Cardiac fibroblast (primary cell): ENCODE measurements around the gene RETREG3.
A peak's percentile ranks its signal among the peaks of the same experiment; 100 is the strongest.
"Not testable (repeated sequence)": the region's sequence is repeated elsewhere in the genome, so short reads cannot be mapped to it uniquely, and the experiment has no call there.

Experiments used
- DNase-seq, 2 donors: peaks; one replicate each; pipeline versions ENCODE4 v3.0.0 to v3.0.0-alpha.2; 2010; ENCODE audit warnings: low read depth in 2 of 2
- H3K4me3 ChIP-seq, 2 donors: replicated peaks in 1 of 2; 1 replicate in 1 of 2; 2 replicates in 1 of 2; pipeline ENCODE4 v1.5.1; 2011; ENCODE audit warnings: low read depth in 2 of 2, low read length in 2 of 2, mild to moderate bottlenecking in 2 of 2, moderate library complexity in 1 of 2
- CTCF ChIP-seq: IDR thresholded peaks from one replicate; pipeline ENCODE4 v1.5.1; 2011; ENCODE audit warnings: low read depth, mild to moderate bottlenecking, low read length, inconsistent platforms

Gene RETREG3

DNA sequence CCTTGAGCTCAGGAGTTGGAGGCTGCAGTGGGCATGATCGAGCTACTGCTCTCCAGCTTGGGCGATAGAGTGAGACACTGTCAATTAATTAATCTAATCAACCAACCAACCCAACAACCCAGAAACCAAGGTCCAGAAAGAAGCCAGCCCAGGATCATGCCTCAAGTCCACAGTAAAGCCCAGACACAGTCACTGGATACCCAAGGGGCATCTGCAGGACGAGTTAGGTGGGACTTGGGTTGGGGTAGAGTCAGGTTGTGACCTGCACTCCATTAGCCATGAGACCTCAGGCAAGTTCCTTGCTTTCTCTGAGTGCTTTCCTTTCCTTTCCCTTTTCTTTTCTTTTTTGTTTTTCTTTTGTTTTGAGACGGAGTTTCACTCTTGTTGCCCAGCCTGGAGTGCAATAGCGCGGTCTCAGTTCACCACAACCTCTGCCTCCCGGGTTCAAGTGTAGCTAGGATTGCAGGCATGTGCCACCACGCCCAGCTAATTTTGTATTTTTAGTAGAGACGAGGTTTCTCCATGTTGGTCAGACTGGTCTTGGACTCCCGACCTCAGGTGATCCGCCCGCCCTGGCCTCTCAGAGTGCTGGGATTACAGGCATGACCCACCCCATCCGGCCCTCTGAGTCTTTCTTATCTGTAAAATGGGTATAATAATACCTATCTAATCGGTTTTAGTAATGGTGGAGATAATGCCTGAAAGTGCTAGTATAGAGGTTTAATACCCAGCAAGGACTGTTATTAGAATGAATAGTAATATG, 60.0 kb downstream of the RETREG3 start:
- DNase-seq = no peak
- no peak for TF ChIP-seq CTCF
- no peak overlapping the region for H3K4me3 ChIP-seq

DNA sequence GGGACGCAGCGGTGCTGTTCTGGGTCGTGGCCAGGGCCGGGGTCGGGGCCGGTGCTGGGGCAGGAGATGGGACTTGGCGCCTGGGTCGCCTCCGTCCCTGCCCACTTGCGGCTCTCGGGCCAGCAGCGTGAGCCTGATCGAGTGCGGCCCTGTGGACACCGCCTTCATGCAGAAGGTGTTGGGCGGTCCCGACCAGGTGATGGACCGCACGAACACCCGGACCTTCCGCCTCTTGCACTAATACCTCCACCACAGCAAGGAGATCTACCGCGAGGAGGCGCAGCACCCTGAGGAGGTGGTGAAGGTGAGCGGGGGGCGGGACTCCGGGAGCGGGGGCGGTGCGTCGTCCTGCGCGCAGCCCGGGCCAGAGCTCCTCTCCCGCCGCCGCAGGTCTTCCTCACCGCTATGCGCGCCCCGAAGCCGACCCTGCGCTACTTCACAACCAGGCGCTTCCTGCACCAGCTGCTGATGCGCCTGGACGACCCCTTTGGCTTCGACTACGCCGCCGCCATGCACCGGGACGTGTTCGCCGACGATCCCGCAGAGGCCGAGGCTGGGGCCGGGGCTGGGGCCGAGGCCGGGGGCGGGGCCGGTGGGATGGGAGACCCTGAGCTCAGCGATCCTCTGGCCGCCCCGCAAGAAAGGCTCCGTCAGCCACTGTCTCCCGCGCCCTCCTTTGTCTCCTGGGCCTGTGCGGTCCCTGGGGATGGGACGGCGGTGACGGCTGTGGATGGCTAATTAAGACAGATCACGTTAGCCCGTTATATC, 60.9 kb downstream of the RETREG3 start:
- H3K4me3 ChIP-seq = peak overlapping the region; percentile 24 to 31
- peak; percentile 14 for TF ChIP-seq CTCF
- peak; percentile 23 to 51 for DNase-seq

DNA sequence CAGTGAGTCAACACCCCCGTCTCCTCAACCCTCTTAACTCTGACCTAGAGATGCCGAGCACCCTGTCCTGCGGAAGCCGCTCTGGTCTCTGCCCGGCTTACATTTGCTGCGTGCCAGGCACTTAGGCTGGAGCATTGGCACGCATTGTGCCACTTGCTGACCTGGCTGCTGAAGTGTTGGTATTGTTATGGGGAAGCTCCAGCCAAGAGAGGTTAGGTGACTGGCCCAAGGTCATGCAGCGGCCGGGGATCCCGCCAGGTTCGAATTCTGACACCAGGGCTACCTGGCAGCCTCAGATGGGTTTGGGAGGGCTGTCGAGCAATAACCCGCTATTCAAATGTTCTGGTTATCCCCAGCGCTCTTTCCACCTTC, 61.5 kb downstream of the RETREG3 start:
- no peak for TF ChIP-seq CTCF
- no peak for DNase-seq
- H3K4me3 ChIP-seq = no peak overlapping the region

GRCh38 chr17:42547001-42547461, 62.1 kb downstream of the RETREG3 start:
- no peak for DNase-seq

GRCh38 chr17:42545755-42546505, 63.2 kb downstream of the RETREG3 start:
- not testable (repeated sequence) for DNase-seq, H3K4me3 ChIP-seq

More at GRCh38 chr17:42547001-42547461, 62.1 kb downstream of the RETREG3 start:
- no peak for TF ChIP-seq CTCF
- H3K4me3 ChIP-seq = no peak overlapping the region

GRCh38 chr17:42544874-42545283, 64.3 kb downstream of the RETREG3 start:
- TF ChIP-seq CTCF = no peak
- H3K4me3 ChIP-seq = no peak overlapping the region
- no peak for DNase-seq
